Dendritic cell treated with granulocyte-macrophage colony-stimulating factor and Interleukin-4, amounts not matched to agents 40 ng/mL and 50 ng/mL, for 4 days (primary cell): Measurements from ENCODE around the gene CLSTN2.

Experiments used
- H3K27ac Mint-ChIP-seq: one replicate; pipeline ENCODE4 v1.8.0; 2022; ENCODE audit warnings: mild to moderate bottlenecking, mixed read lengths
- H3K27me3 Mint-ChIP-seq: one replicate; pipeline ENCODE4 v1.8.0; 2022; ENCODE audit warnings: mild to moderate bottlenecking, mixed read lengths
- H3K36me3 Mint-ChIP-seq: one replicate; pipeline ENCODE4 v1.8.0; 2022; ENCODE audit warnings: low read depth, mixed read lengths
- H3K4me1 Mint-ChIP-seq: one replicate; pipeline ENCODE4 v1.8.0; 2022; ENCODE audit warnings: low read depth, mixed read lengths
- H3K4me3 Mint-ChIP-seq: one replicate; pipeline ENCODE4 v1.8.0; 2022; ENCODE audit warnings: mild to moderate bottlenecking, moderate library complexity, mixed read lengths
- H3K9me3 Mint-ChIP-seq: one replicate; pipeline ENCODE4 v1.8.0; 2022; ENCODE audit warnings: mixed read lengths
- intact Hi-C: fragments of 100-400 bp; cut with micrococcal nuclease; formaldehyde crosslinking; loops from one replicate; pipeline ENCODE4 v1.15.0; 2022

The CLSTN2 gene

GRCh38 chr3:139954146-139954860 is 19.3 kb downstream of the CLSTN2 start:
- Mint-ChIP-seq H3K4me1 (no peaks in the 10 kb centered on the region), H3K36me3 (no peaks in the 10 kb centered on the region), H3K27me3 (peaks cover 3% of the 10 kb centered on the region), H3K27ac (no peak overlapping the region), H3K9me3 (no peaks in the 10 kb centered on the region), H3K4me3 (no peak overlapping the region)
- intact Hi-C loops, result no loop called here

GRCh38 chr3:139957844-139958243 is 22.9 kb downstream of the CLSTN2 start:
- intact Hi-C loops, result no loop called here
- no peaks in the 10 kb centered on the region for H3K4me1 Mint-ChIP-seq

DNA sequence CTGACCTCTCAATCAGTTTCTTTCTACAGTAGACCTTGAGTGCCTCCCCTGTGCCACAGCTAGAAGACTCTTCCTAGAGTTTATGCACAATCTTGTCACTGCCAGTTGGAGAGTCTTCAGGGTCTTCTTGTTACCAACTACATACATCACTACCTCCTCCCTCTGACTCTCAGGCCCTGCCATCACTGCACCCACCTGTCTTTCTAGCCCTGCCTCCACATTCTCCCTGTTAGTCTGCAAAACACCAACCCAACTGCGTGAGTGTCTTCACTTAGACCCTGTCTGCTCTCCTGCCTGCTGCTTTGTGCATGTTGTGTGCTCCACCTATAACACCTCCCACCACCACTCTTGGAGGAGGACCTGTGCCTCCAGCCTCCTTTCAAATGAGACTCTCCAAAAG is 34.4 kb downstream of the CLSTN2 start:
- Mint-ChIP-seq H3K9me3 (no peaks in the 10 kb centered on the region), H3K36me3 (no peaks in the 10 kb centered on the region), H3K4me1 (no peaks in the 10 kb centered on the region), H3K27me3 (peaks cover 2% of the 10 kb centered on the region), H3K27ac (no peak overlapping the region), H3K4me3 (no peak overlapping the region)
- intact Hi-C loops, result no loop called here

More at GRCh38 chr3:139957844-139958243, 22.9 kb downstream of the CLSTN2 start:
- Mint-ChIP-seq H3K9me3 (no peaks in the 10 kb centered on the region), H3K27me3 (peaks cover 5% of the 10 kb centered on the region), H3K36me3 (no peaks in the 10 kb centered on the region), H3K4me3 (no peak overlapping the region), H3K27ac (no peak overlapping the region)

GRCh38 chr3:139970526-139970925 is 35.5 kb downstream of the CLSTN2 start:
- H3K36me3 Mint-ChIP-seq, result no peaks in the 10 kb centered on the region
- peaks cover 2% of the 10 kb centered on the region for H3K27me3 Mint-ChIP-seq
- intact Hi-C loops, result no loop called here
- no peaks in the 10 kb centered on the region for H3K4me1 Mint-ChIP-seq
- no peaks in the 10 kb centered on the region for H3K9me3 Mint-ChIP-seq
- no peak overlapping the region for H3K27ac Mint-ChIP-seq
- H3K4me3 Mint-ChIP-seq, result no peak overlapping the region

GRCh38 chr3:139974809-139975425 is 39.9 kb downstream of the CLSTN2 start:
- H3K27ac Mint-ChIP-seq, result no peak overlapping the region
- intact Hi-C loops, result no loop called here
- no peak overlapping the region for H3K4me3 Mint-ChIP-seq
- no peaks in the 10 kb centered on the region for H3K4me1 Mint-ChIP-seq
- H3K36me3 Mint-ChIP-seq, result no peaks in the 10 kb centered on the region
- H3K9me3 Mint-ChIP-seq, result no peaks in the 10 kb centered on the region
- no peaks in the 10 kb centered on the region for H3K27me3 Mint-ChIP-seq

DNA sequence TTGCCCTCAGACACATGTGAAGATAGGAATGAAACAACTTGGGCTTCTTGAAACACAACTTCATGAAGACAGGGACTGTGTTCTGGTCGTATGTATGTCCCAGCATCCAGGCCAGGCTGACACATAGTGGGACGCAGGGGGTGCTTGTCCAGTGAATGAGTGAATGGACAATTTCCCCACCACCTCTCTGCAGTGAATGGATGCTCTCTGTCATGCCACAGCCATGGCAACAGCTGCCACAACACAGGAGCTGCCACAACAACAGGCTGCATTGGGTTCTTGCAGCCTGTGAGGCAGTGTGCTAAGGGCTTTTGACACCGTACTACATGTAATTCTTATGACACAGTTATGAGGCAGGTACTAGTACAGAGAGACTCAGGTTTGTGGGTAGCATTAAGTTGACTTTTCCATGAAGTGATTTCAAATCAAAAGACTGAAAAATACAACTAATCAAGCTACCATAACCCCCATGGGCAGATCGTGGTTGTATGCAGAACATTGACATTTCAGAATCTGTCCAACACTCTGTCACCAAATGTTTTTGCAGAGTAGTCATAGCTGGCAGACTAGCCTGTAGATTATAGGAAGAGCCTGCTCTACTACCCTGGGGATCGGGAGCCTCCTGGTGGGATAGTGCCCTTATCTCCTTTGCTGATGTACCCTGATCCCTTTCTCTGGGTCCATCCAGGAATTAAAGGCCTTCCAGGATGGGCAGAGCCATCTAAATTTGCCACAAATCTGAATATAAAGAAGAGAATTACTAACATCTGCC is 40.8 kb downstream of the CLSTN2 start:
- H3K27me3 Mint-ChIP-seq, result no peaks in the 10 kb centered on the region
- H3K4me1 Mint-ChIP-seq, result no peaks in the 10 kb centered on the region
- no peak overlapping the region for H3K27ac Mint-ChIP-seq
- H3K9me3 Mint-ChIP-seq, result no peaks in the 10 kb centered on the region
- H3K4me3 Mint-ChIP-seq, result no peak overlapping the region
- H3K36me3 Mint-ChIP-seq, result no peaks in the 10 kb centered on the region
- intact Hi-C loops, result no loop called here

GRCh38 chr3:139978966-139979365 is 44.0 kb downstream of the CLSTN2 start:
- Mint-ChIP-seq H3K4me3 (no peak overlapping the region), H3K9me3 (no peaks in the 10 kb centered on the region), H3K27ac (no peak overlapping the region), H3K27me3 (no peaks in the 10 kb centered on the region), H3K4me1 (no peaks in the 10 kb centered on the region), H3K36me3 (no peaks in the 10 kb centered on the region)
- intact Hi-C loops, result no loop called here

- no peaks in the 10 kb centered on the region for H3K4me1 Mint-ChIP-seq
- no peaks in the 10 kb centered on the region for H3K36me3 Mint-ChIP-seq
- no peaks in the 10 kb centered on the region for H3K9me3 Mint-ChIP-seq
- no peak overlapping the region for H3K4me3 Mint-ChIP-seq
- intact Hi-C loops, result no loop called here
- peaks cover 1% of the 10 kb centered on the region for H3K27me3 Mint-ChIP-seq
- no peak overlapping the region for H3K27ac Mint-ChIP-seq
Observed at GRCh38 chr3:139979991-139980390, 45.0 kb downstream of the CLSTN2 start.

GRCh38 chr3:139982404-139982803 is 47.4 kb downstream of the CLSTN2 start:
- H3K27me3 Mint-ChIP-seq, result peaks cover 1% of the 10 kb centered on the region
- intact Hi-C loops, result no loop called here
- no peaks in the 10 kb centered on the region for H3K36me3 Mint-ChIP-seq
- H3K4me1 Mint-ChIP-seq, result no peaks in the 10 kb centered on the region
- no peak overlapping the region for H3K27ac Mint-ChIP-seq
- no peaks in the 10 kb centered on the region for H3K9me3 Mint-ChIP-seq
- no peak overlapping the region for H3K4me3 Mint-ChIP-seq

- no peak overlapping the region for H3K4me3 Mint-ChIP-seq
Observed at GRCh38 chr3:139985576-139985975, 50.6 kb downstream of the CLSTN2 start.

DNA sequence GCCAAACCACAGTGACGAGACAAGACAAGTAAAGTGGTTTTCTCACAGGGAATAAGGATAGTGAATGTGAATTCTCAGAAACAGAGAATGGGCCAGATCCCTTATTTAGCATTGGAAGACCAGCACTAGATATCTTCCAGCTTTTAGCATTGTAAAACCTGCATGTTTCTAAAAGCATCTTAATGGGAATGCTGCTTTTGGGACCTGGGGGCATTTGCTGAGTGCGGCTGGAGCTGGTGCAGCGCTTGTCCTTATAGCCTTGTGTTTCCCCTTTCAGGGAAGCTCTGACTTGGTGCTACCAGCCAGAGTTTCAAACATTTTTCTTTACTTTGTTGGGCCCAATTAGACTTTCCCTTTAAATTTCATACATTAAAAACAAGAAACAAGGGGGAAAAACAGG is 52.9 kb downstream of the CLSTN2 start:
- Mint-ChIP-seq H3K9me3 (no peaks in the 10 kb centered on the region), H3K36me3 (no peaks in the 10 kb centered on the region), H3K4me3 (no peak overlapping the region), H3K27me3 (peaks cover 4% of the 10 kb centered on the region), H3K27ac (no peak overlapping the region), H3K4me1 (no peaks in the 10 kb centered on the region)
- intact Hi-C loops, result no loop called here

More at GRCh38 chr3:139985576-139985975, 50.6 kb downstream of the CLSTN2 start:
- Mint-ChIP-seq H3K27me3 (peaks cover 1% of the 10 kb centered on the region), H3K27ac (no peak overlapping the region), H3K4me1 (no peaks in the 10 kb centered on the region), H3K36me3 (no peaks in the 10 kb centered on the region), H3K9me3 (no peaks in the 10 kb centered on the region)
- intact Hi-C loops, result no loop called here

- peaks cover 4% of the 10 kb centered on the region for H3K27me3 Mint-ChIP-seq
- H3K27ac Mint-ChIP-seq, result no peak overlapping the region
- H3K9me3 Mint-ChIP-seq, result no peaks in the 10 kb centered on the region
- intact Hi-C loops, result no loop called here
- H3K36me3 Mint-ChIP-seq, result no peaks in the 10 kb centered on the region
- H3K4me3 Mint-ChIP-seq, result no peak overlapping the region
- no peaks in the 10 kb centered on the region for H3K4me1 Mint-ChIP-seq
Observed at GRCh38 chr3:139988472-139989156, 53.6 kb downstream of the CLSTN2 start.

DNA sequence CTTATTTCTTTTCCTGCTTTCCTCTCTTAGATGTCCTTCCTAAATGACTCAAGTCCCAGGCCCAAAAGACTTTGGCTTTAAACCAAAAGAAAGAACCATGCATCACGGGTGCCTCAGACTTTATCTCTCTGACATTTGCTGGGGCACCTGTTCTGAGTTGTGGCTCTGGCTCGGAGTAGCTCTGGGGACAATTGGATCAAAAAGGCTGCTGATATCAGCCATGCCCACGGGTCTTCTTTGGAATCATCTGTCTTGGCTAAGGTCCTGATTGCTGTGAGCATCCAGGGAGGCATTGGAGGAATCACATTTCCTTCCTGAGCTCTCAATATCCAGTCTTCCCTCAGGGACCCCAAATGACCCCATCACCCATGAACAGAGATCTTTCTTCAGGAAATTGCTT is 59.9 kb downstream of the CLSTN2 start:
- no peak overlapping the region for H3K27ac Mint-ChIP-seq
- H3K4me1 Mint-ChIP-seq, result no peaks in the 10 kb centered on the region
- no peak overlapping the region for H3K4me3 Mint-ChIP-seq
- no peaks in the 10 kb centered on the region for H3K9me3 Mint-ChIP-seq
- H3K36me3 Mint-ChIP-seq, result no peaks in the 10 kb centered on the region
- intact Hi-C loops, result no loop called here
- peaks cover 3% of the 10 kb centered on the region for H3K27me3 Mint-ChIP-seq

GRCh38 chr3:140004271-140004670 is 69.3 kb downstream of the CLSTN2 start:
- H3K27me3 Mint-ChIP-seq, result no peaks in the 10 kb centered on the region
- no peaks in the 10 kb centered on the region for H3K9me3 Mint-ChIP-seq
- intact Hi-C loops, result no loop called here
- no peaks in the 10 kb centered on the region for H3K4me1 Mint-ChIP-seq
- no peak overlapping the region for H3K27ac Mint-ChIP-seq
- no peaks in the 10 kb centered on the region for H3K36me3 Mint-ChIP-seq
- H3K4me3 Mint-ChIP-seq, result no peak overlapping the region
